GM12892 (cell line): Measurements from ENCODE around the gene NUDT12.

ENCODE experiments used
- POLR2A ChIP-seq: IDR thresholded peaks from 2 replicates; pipeline ENCODE4 v1.6.1; 2011; ENCODE audit warnings: low read depth, low read length, control low read depth
- POLR2AphosphoS5 ChIP-seq: IDR thresholded peaks from 2 replicates; pipeline ENCODE4 v1.6.1; 2011; ENCODE audit warnings: low read depth, low read length, control low read depth

DNA sequence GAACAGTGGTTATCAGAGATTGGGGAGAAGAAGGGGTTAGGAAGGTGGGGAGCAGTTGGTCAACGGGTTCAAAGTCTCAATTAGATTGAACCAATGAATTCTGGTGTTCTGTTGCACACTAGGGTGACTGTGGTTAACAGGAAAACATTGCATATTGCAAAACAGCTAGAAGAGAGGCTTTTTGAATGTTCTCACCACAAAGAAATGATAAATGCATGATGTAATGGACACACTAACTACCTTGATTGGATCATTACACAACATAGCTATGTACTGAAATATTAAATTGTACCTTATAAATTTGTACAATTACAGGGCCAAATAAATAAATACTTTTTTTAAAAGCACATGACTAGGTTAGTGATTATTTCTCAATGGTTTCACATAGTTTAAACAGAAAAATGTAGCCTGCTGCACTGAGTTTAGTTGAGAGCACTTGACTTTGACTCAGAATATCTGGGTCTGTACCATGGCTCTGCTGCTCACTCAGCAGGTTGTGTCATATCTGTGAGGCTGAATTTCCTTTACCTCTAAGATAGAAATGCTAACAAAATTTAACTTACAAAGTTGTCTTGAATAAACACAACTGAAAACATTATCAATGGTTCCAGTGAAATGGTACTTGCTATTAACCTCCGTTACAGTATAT, 30.4 kb downstream of the NUDT12 start:
- TF ChIP-seq POLR2A (no peak), POLR2AphosphoS5 (no peak)
